Testis (tissue), 2 donors: ENCODE measurements around the gene MYLK4.

ENCODE experiments used
- CTCF ChIP-seq, 3 experiments: fragments of 450-650 bp in 2 of 3; fragments of 200-600 bp in 1 of 3; sonication (generic) in 1 of 3; IDR thresholded peaks; one replicate each; pipeline ENCODE4 v1.5.1; 2016 to 2019; ENCODE audit warnings: antibody characterized with exemption in 3 of 3, mild to moderate bottlenecking in 2 of 3, moderate library complexity in 1 of 3
- POLR2A ChIP-seq: fragments of 450-650 bp; IDR thresholded peaks from one replicate; pipeline ENCODE4 v1.6.1; 2017; ENCODE audit warnings: antibody characterized with exemption, mild to moderate bottlenecking, moderate library complexity

DNA sequence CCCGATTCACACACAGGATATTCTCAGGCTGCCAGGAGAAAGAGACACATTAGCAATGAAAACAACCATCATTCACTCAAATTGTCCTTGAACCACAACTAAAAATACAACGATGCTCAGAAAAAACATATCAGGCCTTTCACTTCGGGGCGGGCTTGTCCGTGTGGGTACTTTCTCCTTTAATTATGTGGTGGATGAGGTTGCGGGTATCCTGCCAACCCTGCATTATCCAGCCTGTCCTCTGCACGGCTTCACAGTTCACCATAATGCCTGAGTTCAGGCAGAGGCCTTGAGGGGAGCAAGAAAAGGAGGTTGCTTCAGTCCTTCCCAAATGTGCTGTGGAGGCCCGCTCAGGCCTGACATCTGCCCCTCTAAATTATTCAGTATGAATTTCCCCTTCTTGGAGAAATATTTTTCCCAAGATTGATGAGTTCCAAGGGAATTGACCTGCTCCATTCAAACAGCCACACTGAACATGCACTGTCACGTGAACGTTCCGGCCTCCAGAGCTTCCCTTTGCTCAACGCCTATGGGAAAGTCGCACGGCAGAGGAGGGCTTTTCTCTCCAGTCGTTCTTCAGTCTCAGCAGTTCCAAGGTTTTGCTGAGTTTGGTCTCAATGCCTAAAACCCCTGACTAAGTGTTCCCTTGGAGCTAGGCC is 70.3 kb downstream of the MYLK4 start:
- TF ChIP-seq CTCF (IDR thresholded peaks at IDR 0.05), result no peak
- no peak for TF ChIP-seq POLR2A
